Measurements from ENCODE around the gene CDT1.

- TF ChIP-seq, protein P1, sequence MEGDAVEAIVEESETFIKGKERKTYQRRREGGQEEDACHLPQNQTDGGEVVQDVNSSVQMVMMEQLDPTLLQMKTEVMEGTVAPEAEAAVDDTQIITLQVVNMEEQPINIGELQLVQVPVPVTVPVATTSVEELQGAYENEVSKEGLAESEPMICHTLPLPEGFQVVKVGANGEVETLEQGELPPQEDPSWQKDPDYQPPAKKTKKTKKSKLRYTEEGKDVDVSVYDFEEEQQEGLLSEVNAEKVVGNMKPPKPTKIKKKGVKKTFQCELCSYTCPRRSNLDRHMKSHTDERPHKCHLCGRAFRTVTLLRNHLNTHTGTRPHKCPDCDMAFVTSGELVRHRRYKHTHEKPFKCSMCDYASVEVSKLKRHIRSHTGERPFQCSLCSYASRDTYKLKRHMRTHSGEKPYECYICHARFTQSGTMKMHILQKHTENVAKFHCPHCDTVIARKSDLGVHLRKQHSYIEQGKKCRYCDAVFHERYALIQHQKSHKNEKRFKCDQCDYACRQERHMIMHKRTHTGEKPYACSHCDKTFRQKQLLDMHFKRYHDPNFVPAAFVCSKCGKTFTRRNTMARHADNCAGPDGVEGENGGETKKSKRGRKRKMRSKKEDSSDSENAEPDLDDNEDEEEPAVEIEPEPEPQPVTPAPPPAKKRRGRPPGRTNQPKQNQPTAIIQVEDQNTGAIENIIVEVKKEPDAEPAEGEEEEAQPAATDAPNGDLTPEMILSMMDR (IDR thresholded peaks at IDR 0.05): peak in 2 of 3 donors; percentile 5 to 24
- TF ChIP-seq POLR2A (IDR thresholded peaks at IDR 0.05) (no peak), POLR2AphosphoS5 (IDR thresholded peaks at IDR 0.05) (no peak)
Measured at GRCh38 chr16:88763502-88764053, 40.0 kb upstream of the CDT1 start.
